ENCODE data around the gene CATSPER1.

GRCh38 chr11:66017321-66017720 lies 9.0 kb downstream of the CATSPER1 start:
- TF ChIP-seq CTCF (conservative IDR thresholded peaks at IDR 0.05; ENCODE audit: low read depth, low read length) (no peak), EZH2 (IDR thresholded peaks at IDR 0.05; ENCODE audit: borderline replicate concordance, low read depth, low read length, poor library complexity, severe bottlenecking) (no peak)

Measured in A673 (cell line).